ENCODE data around the gene MREG.

GRCh38 chr2:215958257-215958656 is 55.1 kb downstream of the MREG start:
- TF ChIP-seq CTCF (IDR thresholded peaks at IDR 0.05) (no peak), EZH2 (IDR thresholded peaks at IDR 0.05) (no peak)

Measured in neural progenitor cell (in vitro differentiated cells).